ENCODE measurements around the gene C1QTNF6. TPM values are rescaled to one million over a fixed set of nuclear protein-coding genes. Genes with fewer than 3 reads are reported as not detected.

Gene C1QTNF6
- total and polyA plus RNA-seq, 2 of the 4 experiments (the other 2 are of a cell fraction) = 1.1 to 10.9 TPM

GRCh38 chr22:37146051-37146385 lies 42.0 kb downstream of the C1QTNF6 start:
- no peaks in the 10 kb centered on the region for H4K20me1 ChIP-seq (ENCODE audit: insufficient read depth, low read length)
- no peak overlapping the region for H3K4me2 ChIP-seq (ENCODE audit: low read depth, low read length)
- H3K23ac ChIP-seq (ENCODE audit: low read depth, low read length) = no peak overlapping the region
- no peak overlapping the region for H2AK5ac ChIP-seq (ENCODE audit: low read depth, low read length)
- H2BK20ac ChIP-seq (ENCODE audit: low read depth, low read length) = no peak overlapping the region
- ChIA-PET POLR2A (ENCODE audit: unreplicated experiment) (no interaction called here), CTCF (no interaction called here)
- peaks cover 2% of the 10 kb centered on the region; the same call in 1 of the 2 replicates for H3K4me1 ChIP-seq (ENCODE audit: control insufficient read depth, insufficient read depth, low read length)
- no peak overlapping the region for H3K27ac ChIP-seq (ENCODE audit: insufficient read depth, low read length)
- no peak overlapping the region for H4K5ac ChIP-seq (ENCODE audit: low read depth, low read length)
- no peaks in the 10 kb centered on the region for H3K9me3 ChIP-seq (ENCODE audit: control insufficient read depth, insufficient read depth, low read length)
- no peak overlapping the region for H4K8ac ChIP-seq (ENCODE audit: low read depth in 2 of 2, low read length in 2 of 2)
- in situ Hi-C loops (cut with MboI; ENCODE audit: low sequenced_read_pairs) = no loop called here
- H2AFZ ChIP-seq (replicated peaks; ENCODE audit: low read length, poor library complexity) = no peak overlapping the region
- DNase-seq = no peak
- H2BK5ac ChIP-seq (ENCODE audit: low read depth, low read length, poor library complexity, severe bottlenecking) = no peak overlapping the region
- WGBS, 2 experiments (ENCODE audit: extremely low coverage in 2 of 2, insufficient read length in 1 of 2) = 54% methylated on average over 6 of the region's 6 CpGs; no CpG with 5 or more reads in 1 of the 2 experiments
- H3K56ac ChIP-seq (ENCODE audit: extremely low read depth, insufficient read depth, low read length) = no peak overlapping the region
- intact Hi-C loops (cut with micrococcal nuclease) = no loop called here
- no TSS peak for BruUV-seq (replicated peaks)
- H3K9ac ChIP-seq (ENCODE audit: low read depth, low read length) = no peak overlapping the region
- H3K36me3 ChIP-seq (ENCODE audit: control insufficient read depth, insufficient read depth, low read length) = no peaks in the 10 kb centered on the region
- H2BK15ac ChIP-seq (ENCODE audit: low read depth, low read length) = no peak overlapping the region
- no peak overlapping the region for H3K4ac ChIP-seq (ENCODE audit: low read depth, low read length)
- ATAC-seq (ENCODE audit: low read depth) = no peak
- H2AK9ac ChIP-seq (replicated peaks; ENCODE audit: low read depth, low read length, poor library complexity) = no peak overlapping the region
- no peak for TF ChIP-seq FOS (IDR thresholded peaks at IDR 0.05; ENCODE audit: low read depth, low read length)
- TF ChIP-seq NFE2L2 (IDR thresholded peaks at IDR 0.05; ENCODE audit: low read depth, low read length) = no peak
- no peak for TF ChIP-seq ELK1 (IDR thresholded peaks at IDR 0.05; ENCODE audit: borderline replicate concordance, low read depth, low read length)
- TF ChIP-seq RAD21 (IDR thresholded peaks at IDR 0.05; ENCODE audit: low read length) = no peak
- TF ChIP-seq CHD1 (IDR thresholded peaks at IDR 0.05; ENCODE audit: low read depth, low read length) = no peak
- TF ChIP-seq RFX5 (IDR thresholded peaks at IDR 0.05; ENCODE audit: low read depth, low read length) = no peak
- TF ChIP-seq MXI1 (IDR thresholded peaks at IDR 0.05; ENCODE audit: borderline replicate concordance, low read depth, low read length) = no peak
- no peak for TF ChIP-seq SMC3 (IDR thresholded peaks at IDR 0.05; ENCODE audit: low read depth, low read length)
- TF ChIP-seq CTCF (conservative IDR thresholded peaks at IDR 0.05; ENCODE audit: low read depth, low read length) = no peak
- TF ChIP-seq USF2 (IDR thresholded peaks at IDR 0.05; ENCODE audit: low read depth, low read length) = no peak
- TF ChIP-seq POLR2A (IDR thresholded peaks at IDR 0.05; ENCODE audit: low read depth, low read length) = no peak
- H3K79me1 ChIP-seq (ENCODE audit: low read depth in 1 of 2, low read length in 2 of 2) = no peaks in the 10 kb centered on the region
- no peak overlapping the region for H3K4me3 ChIP-seq (ENCODE audit: insufficient read depth, low read depth, low read length)
- no peak overlapping the region for H2BK120ac ChIP-seq (ENCODE audit: low read depth, low read length)
- H3K9me1 ChIP-seq (ENCODE audit: insufficient read depth, low read length) = no peaks in the 10 kb centered on the region
- dilution Hi-C loops (cut with HindIII; ENCODE audit: low sequenced_read_pairs, unreplicated experiment) = no loop called here
- H3K27me3 ChIP-seq (ENCODE audit: control insufficient read depth, insufficient read depth, low read length) = peaks cover 50% of the 10 kb centered on the region
- H3K14ac ChIP-seq (replicated peaks; ENCODE audit: low read depth, low read length) = no peak overlapping the region
- no peak overlapping the region for H3K18ac ChIP-seq (ENCODE audit: low read depth, low read length)
- no peak overlapping the region for H4K91ac ChIP-seq (ENCODE audit: insufficient read depth, low read depth, low read length)
